ACC112 (cell line): Measurements from ENCODE around the gene SPACA4.
A peak's percentile ranks its signal among the peaks of the same experiment; 100 is the strongest.

Experiments
- H2AFZ ChIP-seq: fragments of 200-600 bp; sonication (generic); one replicate; pipeline ENCODE4 v1.6.0; 2017; ENCODE audit warnings: antibody characterized with exemption, low read length; ENCODE audit not compliant: unreplicated experiment
- H3K27ac ChIP-seq: fragments of 200-600 bp; sonication (generic); 2 replicates; pipeline ENCODE4 v1.5.1; 2014; ENCODE audit warnings: low read depth, mild to moderate bottlenecking, antibody characterized with exemption, low read length, moderate library complexity
- H3K27me3 ChIP-seq: fragments of 200-600 bp; sonication (generic); 2 replicates; pipeline ENCODE4 v1.6.1; 2014; ENCODE audit warnings: mild to moderate bottlenecking, antibody characterized with exemption, low read length, moderate library complexity, mixed read lengths; ENCODE audit not compliant: insufficient read depth
- H3K36me3 ChIP-seq: fragments of 200-600 bp; sonication (generic); 2 replicates; pipeline ENCODE4 v1.6.1; 2016; ENCODE audit warnings: mild to moderate bottlenecking, antibody characterized with exemption, low read length, moderate library complexity, mixed read lengths; ENCODE audit not compliant: insufficient read depth
- H3K4me1 ChIP-seq: fragments of 200-600 bp; sonication (generic); one replicate; pipeline ENCODE4 v1.6.1; 2016; ENCODE audit warnings: low read length, mixed read lengths; ENCODE audit not compliant: insufficient read depth, unreplicated experiment, control insufficient read depth
- H3K4me3 ChIP-seq: fragments of 200-600 bp; sonication (generic); 2 replicates; pipeline ENCODE4 v1.5.1; 2014; ENCODE audit warnings: mild to moderate bottlenecking, low read depth, low read length
- H3K79me2 ChIP-seq: fragments of 200-600 bp; sonication (generic); one replicate; pipeline ENCODE4 v1.6.0; 2016; ENCODE audit warnings: low read length; ENCODE audit not compliant: control insufficient read depth, unreplicated experiment, insufficient read depth

The SPACA4 gene

GRCh38 chr19:48644355-48644754, 37.8 kb downstream of the SPACA4 start:
- H3K79me2 ChIP-seq, result no peaks in the 10 kb centered on the region
- no peak overlapping the region for H2AFZ ChIP-seq
- no peaks in the 10 kb centered on the region for H3K36me3 ChIP-seq
- no peaks in the 10 kb centered on the region; the same call in 1 of the 2 replicates for H3K27me3 ChIP-seq
- no peak overlapping the region for H3K27ac ChIP-seq
- H3K4me3 ChIP-seq, result no peak overlapping the region
- H3K4me1 ChIP-seq, result peaks cover 6% of the 10 kb centered on the region

DNA sequence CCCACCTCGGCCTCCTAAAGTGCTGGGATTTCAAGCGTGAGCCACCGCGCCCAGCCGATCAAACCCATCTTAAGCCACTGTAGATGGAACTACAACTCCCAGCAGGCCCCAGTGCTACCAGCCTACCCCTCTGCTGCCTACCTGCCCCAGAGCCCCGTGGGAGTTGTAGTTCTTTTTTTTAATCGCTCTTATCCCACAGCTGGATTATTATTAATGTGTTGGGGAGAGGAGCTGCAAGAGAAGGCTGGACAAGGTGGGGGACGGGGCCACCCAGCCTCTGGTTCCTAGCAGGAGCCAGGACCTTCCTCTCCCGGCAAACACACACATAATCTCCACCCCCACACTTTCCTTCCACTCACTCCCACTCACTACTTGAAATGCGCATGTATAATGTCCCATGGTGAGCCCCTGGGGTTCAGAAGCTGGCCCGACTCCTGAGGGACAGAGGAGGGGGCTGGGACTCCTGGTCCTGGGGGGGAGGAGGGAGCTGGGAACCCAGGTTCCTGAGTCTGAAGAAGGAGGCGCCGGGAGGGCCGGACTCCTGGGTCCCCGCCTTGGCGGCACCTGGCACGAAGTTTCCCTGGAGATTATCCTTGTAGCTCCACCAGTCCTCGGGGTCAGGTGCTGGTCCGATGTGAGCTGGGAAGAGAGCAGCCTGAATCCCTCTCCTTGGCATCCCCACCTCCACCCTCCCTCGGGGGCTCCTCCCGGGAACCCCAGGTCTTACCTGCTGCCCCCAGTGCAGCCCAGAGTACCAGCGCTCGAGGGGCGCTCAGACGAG, 38.5 kb downstream of the SPACA4 start:
- Histone ChIP-seq H3K27ac (no peak overlapping the region), H2AFZ (no peak overlapping the region), H3K4me1 (peaks cover 6% of the 10 kb centered on the region), H3K4me3 (peak overlapping the region; percentile 71), H3K36me3 (no peaks in the 10 kb centered on the region), H3K27me3 (no peaks in the 10 kb centered on the region), H3K79me2 (no peaks in the 10 kb centered on the region)

- Histone ChIP-seq H3K36me3 (no peaks in the 10 kb centered on the region), H3K27ac (no peak overlapping the region), H3K79me2 (no peaks in the 10 kb centered on the region), H2AFZ (peak overlapping the region; percentile 59), H3K4me1 (peaks cover 6% of the 10 kb centered on the region), H3K27me3 (no peaks in the 10 kb centered on the region), H3K4me3 (peak overlapping the region; percentile 71)
Measured at GRCh38 chr19:48645620-48646000, 39.1 kb downstream of the SPACA4 start.

- Histone ChIP-seq H3K36me3 (no peaks in the 10 kb centered on the region), H3K4me1 (peaks cover 6% of the 10 kb centered on the region), H3K27ac (no peak within 1 kb of the TSS), H3K79me2 (no peaks in the 10 kb centered on the region), H2AFZ (peak within 1 kb of the TSS; percentile 59), H3K4me3 (peak within 1 kb of the TSS; percentile 71), H3K27me3 (no peaks in the 10 kb centered on the region)
Measured at GRCh38 chr19:48646001-48646721, 39.6 kb downstream of the SPACA4 start, which contains the start of gene CA11. Gene CA11 (minus strand): TSS chr19:48646187. CDS start chr19:48645632, 555 bp downstream.

DNA sequence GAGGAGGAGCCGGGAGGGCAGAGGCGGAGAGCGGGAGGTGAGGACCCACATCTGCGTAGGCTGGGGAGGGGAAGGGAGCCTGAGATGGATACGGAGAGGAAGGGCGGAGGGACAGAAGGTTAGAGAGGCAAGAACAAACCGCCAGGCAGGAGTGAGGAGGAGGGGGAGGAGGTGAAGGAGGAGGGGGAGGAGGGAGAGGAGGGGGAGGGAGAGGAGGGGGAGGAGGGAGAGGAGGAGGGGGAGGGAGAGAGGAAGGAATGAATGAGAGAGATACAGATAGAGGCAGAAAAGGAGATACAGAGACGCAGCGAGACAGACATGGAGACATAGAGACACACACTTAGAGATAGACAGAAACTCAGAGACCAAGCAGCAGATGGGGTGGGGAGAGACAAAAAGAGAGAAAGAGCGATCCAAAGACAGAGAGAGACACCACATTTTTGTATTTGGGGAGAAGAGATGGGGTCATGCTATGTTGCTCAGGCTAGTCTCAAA, 40.2 kb downstream of the SPACA4 start:
- Histone ChIP-seq H2AFZ (no peak overlapping the region), H3K4me1 (peaks cover 6% of the 10 kb centered on the region)

GRCh38 chr19:48648134-48648533, 41.6 kb downstream of the SPACA4 start:
- Histone ChIP-seq H3K4me1 (peaks cover 6% of the 10 kb centered on the region), H3K36me3 (no peaks in the 10 kb centered on the region), H3K79me2 (no peaks in the 10 kb centered on the region), H3K4me3 (no peak overlapping the region), H2AFZ (no peak overlapping the region), H3K27ac (no peak overlapping the region), H3K27me3 (no peaks in the 10 kb centered on the region)

More for the DNA sequence above, 40.2 kb downstream of the SPACA4 start:
- no peaks in the 10 kb centered on the region for H3K79me2 ChIP-seq
- H3K27me3 ChIP-seq, result no peaks in the 10 kb centered on the region
- H3K27ac ChIP-seq, result no peak overlapping the region
- H3K36me3 ChIP-seq, result no peaks in the 10 kb centered on the region
- peak overlapping the region; percentile 71 for H3K4me3 ChIP-seq

- Histone ChIP-seq H3K4me3 (no peak overlapping the region), H3K27me3 (no peaks in the 10 kb centered on the region)
Measured at GRCh38 chr19:48650974-48651682, 44.6 kb downstream of the SPACA4 start.

DNA sequence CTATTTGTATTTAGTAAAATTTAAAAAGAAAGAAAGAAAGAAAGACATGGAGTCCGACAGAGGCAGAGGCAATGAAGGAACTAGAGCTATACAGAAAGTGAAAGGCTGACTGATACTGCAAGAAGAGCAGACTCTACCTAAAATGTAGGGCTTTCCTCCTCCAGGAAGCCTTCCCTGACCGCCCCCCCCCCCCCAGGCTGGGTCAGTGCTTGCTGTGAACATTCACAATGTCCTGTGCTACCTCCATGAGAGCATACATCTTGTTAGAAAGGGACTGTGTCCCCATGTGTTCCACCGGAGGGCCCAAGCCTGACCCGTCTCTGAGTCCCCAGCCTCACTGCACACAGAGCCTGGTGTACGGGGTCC, 45.1 kb downstream of the SPACA4 start:
- Histone ChIP-seq H3K4me3 (no peak overlapping the region), H3K27me3 (no peaks in the 10 kb centered on the region), H3K36me3 (no peaks in the 10 kb centered on the region), H2AFZ (no peak overlapping the region), H3K79me2 (no peaks in the 10 kb centered on the region), H3K27ac (no peak overlapping the region), H3K4me1 (peaks cover 3% of the 10 kb centered on the region)

More at GRCh38 chr19:48650974-48651682, 44.6 kb downstream of the SPACA4 start:
- Histone ChIP-seq H3K36me3 (no peaks in the 10 kb centered on the region), H3K27ac (no peak overlapping the region), H3K79me2 (no peaks in the 10 kb centered on the region), H2AFZ (no peak overlapping the region), H3K4me1 (peaks cover 3% of the 10 kb centered on the region)

DNA sequence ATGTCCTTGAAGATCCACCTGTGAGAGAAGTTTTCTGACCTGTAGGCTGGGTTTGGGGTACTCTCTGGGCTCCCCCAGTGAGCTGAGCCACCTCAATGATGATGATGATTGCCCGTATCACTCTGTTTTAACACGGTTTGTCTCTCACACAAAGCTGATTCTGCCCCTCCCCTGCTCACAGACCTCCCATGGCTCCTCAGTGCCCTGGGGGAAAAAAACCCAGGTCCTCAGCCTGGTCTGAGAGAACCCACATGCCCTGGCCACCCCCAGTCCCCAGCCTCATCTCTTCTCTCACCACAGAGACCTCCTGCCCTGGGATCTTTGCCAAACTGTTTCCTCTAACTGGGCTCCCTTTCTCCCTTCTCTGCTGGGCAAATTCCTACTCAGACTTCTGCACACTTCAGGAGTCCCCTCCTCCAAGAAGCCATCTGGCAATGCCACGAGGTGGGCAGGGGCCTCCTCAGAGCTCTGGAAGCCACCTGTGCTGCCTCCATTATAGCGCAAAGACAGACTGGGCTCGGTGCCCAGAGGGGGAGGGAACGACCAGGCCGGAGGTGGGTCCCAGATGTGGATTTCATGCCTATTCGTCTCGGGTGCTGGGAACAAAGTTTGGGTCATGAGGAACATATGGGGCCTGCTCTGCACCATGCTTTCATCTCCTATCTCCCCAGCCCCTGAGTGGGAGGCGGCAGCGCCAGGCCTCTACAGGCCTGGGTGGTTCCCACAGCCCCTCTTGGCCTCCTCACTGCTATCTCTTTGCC, 47.9 kb downstream of the SPACA4 start:
- Histone ChIP-seq H3K4me1 (no peaks in the 10 kb centered on the region), H3K27me3 (no peaks in the 10 kb centered on the region), H2AFZ (no peak overlapping the region), H3K79me2 (no peaks in the 10 kb centered on the region), H3K27ac (no peak overlapping the region), H3K36me3 (no peaks in the 10 kb centered on the region), H3K4me3 (no peak overlapping the region)
